Left ventricle myocardium inferior (tissue), 1 donor: Measurements from ENCODE around the gene RNF151. TPM values are rescaled to one million over a fixed set of nuclear protein-coding genes. Genes with fewer than 3 reads are reported as not detected.

Experiments
- DNase-seq: peaks from one replicate; pipeline ENCODE4 v3.0.0-alpha.2; 2020
- H3K27ac ChIP-seq: fragments of 200-600 bp; replicated peaks from 2 replicates; pipeline ENCODE4 v1.8.0; 2021
- H3K27me3 ChIP-seq: fragments of 200-600 bp; 2 replicates; pipeline ENCODE4 v1.8.0; 2021; ENCODE audit warnings: low read depth
- H3K36me3 ChIP-seq: fragments of 200-600 bp; 2 replicates; pipeline ENCODE4 v1.8.0; 2021
- H3K4me1 ChIP-seq: fragments of 200-600 bp; 2 replicates; pipeline ENCODE4 v1.8.0; 2021
- H3K4me3 ChIP-seq: fragments of 200-600 bp; 2 replicates; pipeline ENCODE4 v1.8.0; 2021; ENCODE audit warnings: mild to moderate bottlenecking, moderate library complexity
- H3K9me3 ChIP-seq: fragments of 200-600 bp; replicated peaks from 2 replicates; pipeline ENCODE4 v1.8.0; 2021
- intact Hi-C: fragments of 100-400 bp; cut with micrococcal nuclease; formaldehyde crosslinking; loops from one replicate; pipeline ENCODE4 v1.11.0; 2022
- total RNA-seq: library from RNA; stranded (reverse); fragmentation: NEBNext Ultra II Directional; extraction: Animal tissue kit (Norgen Biotek cat#: 25700); gene quantifications from one replicate; pipeline ENCODE4 v1.2.1, GENCODE V29; 2021
- TF ChIP-seq, protein P1 (sequence below): fragments of 200-600 bp; IDR thresholded peaks from 2 replicates; pipeline ENCODE4 v1.8.0; 2021; ENCODE audit warnings: antibody characterized with exemption, mild to moderate bottlenecking, borderline replicate concordance
- donor health status: DM: no; HTN: yes; CAD: no; lungs with severe emphysema.

The RNF151 gene
- total RNA-seq, 1 donor from 2014 or later = not detected

DNA sequence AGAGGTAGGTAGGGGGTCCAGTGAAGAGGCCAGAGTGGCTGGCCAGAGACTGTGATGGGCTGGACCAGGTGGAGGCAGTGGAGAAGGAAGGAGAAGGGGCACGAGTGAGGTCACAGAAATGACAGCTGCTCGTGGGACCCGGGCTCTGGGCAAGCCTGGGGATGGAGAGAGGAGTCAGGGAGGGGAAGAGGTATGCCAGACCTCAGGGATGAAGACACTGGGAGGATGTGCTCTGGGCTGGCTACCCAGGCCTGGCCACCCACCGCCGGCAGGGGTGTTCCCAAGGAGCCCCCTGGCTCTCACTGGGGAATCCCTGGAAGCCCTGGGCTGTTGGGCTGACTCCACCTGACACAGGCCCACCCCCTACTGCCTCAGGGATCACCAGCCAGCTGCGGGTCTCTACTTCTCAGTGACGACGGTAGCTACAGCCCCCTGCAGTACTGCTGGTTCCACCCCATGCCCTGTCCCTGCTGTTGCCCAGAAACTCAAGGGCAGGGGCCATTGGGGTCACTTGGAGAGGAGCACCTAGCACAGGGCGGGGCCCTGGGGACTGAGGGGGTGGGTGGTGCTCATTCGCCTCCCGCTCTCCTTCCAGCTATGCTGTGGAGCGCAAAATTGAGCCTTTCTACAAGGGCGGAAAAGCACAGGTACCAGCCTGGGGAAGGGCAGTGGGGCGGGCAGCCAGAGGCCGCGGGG, 7.0 kb downstream of the RNF151 start:
- Histone ChIP-seq H3K9me3 (no peaks in the 10 kb centered on the region), H3K27ac (no peak overlapping the region), H3K4me3 (peak overlapping the region; percentile 100), H3K27me3 (peaks cover 41% of the 10 kb centered on the region), H3K4me1 (peaks cover 34% of the 10 kb centered on the region), H3K36me3 (peaks cover 48% of the 10 kb centered on the region)
- TF ChIP-seq, protein P1, sequence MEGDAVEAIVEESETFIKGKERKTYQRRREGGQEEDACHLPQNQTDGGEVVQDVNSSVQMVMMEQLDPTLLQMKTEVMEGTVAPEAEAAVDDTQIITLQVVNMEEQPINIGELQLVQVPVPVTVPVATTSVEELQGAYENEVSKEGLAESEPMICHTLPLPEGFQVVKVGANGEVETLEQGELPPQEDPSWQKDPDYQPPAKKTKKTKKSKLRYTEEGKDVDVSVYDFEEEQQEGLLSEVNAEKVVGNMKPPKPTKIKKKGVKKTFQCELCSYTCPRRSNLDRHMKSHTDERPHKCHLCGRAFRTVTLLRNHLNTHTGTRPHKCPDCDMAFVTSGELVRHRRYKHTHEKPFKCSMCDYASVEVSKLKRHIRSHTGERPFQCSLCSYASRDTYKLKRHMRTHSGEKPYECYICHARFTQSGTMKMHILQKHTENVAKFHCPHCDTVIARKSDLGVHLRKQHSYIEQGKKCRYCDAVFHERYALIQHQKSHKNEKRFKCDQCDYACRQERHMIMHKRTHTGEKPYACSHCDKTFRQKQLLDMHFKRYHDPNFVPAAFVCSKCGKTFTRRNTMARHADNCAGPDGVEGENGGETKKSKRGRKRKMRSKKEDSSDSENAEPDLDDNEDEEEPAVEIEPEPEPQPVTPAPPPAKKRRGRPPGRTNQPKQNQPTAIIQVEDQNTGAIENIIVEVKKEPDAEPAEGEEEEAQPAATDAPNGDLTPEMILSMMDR = no peak
- intact Hi-C loops = no loop called here
- no peak for DNase-seq

- no peak for DNase-seq
- Histone ChIP-seq H3K4me3 (no peak overlapping the region), H3K36me3 (peaks cover 54% of the 10 kb centered on the region), H3K27ac (no peak overlapping the region), H3K27me3 (peaks cover 49% of the 10 kb centered on the region), H3K4me1 (peaks cover 42% of the 10 kb centered on the region), H3K9me3 (no peaks in the 10 kb centered on the region)
- intact Hi-C loops = no loop called here
- TF ChIP-seq, protein P1 = no peak
Measured at GRCh38 chr16:1974157-1975070, 7.8 kb downstream of the RNF151 start.

- H3K27ac ChIP-seq = no peak overlapping the region
- TF ChIP-seq, protein P1 = no peak
- no peak overlapping the region for H3K4me3 ChIP-seq
- H3K27me3 ChIP-seq = peaks cover 61% of the 10 kb centered on the region
- DNase-seq = no peak
- intact Hi-C loops = no loop called here
- peaks cover 51% of the 10 kb centered on the region for H3K4me1 ChIP-seq
- H3K9me3 ChIP-seq = no peaks in the 10 kb centered on the region
- peaks cover 54% of the 10 kb centered on the region for H3K36me3 ChIP-seq
Measured at GRCh38 chr16:1975432-1976215, 9.0 kb downstream of the RNF151 start.

DNA sequence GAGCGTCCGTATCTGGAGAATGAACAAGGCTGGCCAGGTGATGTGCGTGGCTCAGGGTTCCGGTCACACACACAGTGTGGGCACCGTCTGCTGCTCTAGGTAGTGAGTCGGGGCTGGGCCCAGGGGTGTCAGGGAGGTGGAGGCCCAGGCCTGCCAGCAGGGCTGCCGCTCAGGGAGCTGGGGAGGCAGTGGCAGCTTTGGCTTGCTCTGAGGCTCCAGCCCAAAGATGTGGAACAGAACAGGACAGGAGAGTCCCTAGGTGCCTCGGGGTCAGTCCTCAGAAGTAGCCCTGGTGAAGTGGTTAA, 9.5 kb downstream of the RNF151 start:
- H3K9me3 ChIP-seq = no peaks in the 10 kb centered on the region
- peaks cover 48% of the 10 kb centered on the region for H3K4me1 ChIP-seq
- DNase-seq = no peak
- intact Hi-C loops = no loop called here
- TF ChIP-seq, protein P1 = no peak
- no peak overlapping the region for H3K4me3 ChIP-seq
- H3K27ac ChIP-seq = no peak overlapping the region
- peaks cover 54% of the 10 kb centered on the region for H3K36me3 ChIP-seq
- peaks cover 66% of the 10 kb centered on the region for H3K27me3 ChIP-seq
